Stimulated activated CD4-positive, alpha-beta T cell treated with anti-CD3 and anti-CD28 coated beads, TNF-alpha, amount 100 ng/mL, for 24 hours (primary cell): ENCODE measurements around the gene KLRF1.

ENCODE experiments used
- DNase-seq, 3 experiments: peaks; one replicate each; pipeline ENCODE4 v3.0.0-alpha.2; 2020; ENCODE audit warnings: low read depth in 3 of 3

KLRF1 gene

DNA sequence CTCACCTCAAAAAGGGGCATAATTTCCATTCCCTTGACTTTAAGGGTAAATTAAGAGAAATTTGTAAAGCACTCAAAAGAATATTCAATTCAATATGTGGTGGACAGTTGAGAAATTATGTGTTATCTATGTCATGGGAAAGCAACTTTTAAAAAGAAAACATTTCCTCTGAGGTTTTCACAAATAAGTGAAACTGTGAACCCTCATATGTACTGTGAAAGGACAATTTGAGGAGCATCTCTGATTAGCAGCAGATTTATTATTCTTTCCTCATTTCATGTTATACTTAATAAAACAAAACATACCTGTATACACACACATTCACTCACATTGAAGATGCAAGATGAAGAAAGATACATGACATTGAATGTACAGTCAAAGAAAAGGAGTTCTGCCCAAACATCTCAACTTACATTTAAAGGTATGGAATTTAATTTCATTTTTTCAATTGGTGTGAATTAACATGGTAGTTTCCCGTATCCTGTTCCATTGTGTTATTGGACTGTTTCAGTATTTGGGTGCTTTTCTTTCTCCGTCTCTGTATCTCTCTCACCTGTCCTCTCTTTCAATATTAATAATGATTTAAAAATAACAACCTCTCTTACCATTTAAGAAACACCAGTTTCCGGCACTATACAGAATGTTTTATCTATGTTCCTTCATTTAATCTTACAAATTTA, at the start of gene KLRF1:
Gene KLRF1, plus strand, starts transcription at position 273 of the 680 bp plus-strand sequence. Its CDS starts 64 bp downstream, at position 337.
- no peak for DNase-seq

- no peak for DNase-seq
Observed at GRCh38 chr12:9779209-9779608, 48.1 kb upstream of the KLRF1 start.

DNA sequence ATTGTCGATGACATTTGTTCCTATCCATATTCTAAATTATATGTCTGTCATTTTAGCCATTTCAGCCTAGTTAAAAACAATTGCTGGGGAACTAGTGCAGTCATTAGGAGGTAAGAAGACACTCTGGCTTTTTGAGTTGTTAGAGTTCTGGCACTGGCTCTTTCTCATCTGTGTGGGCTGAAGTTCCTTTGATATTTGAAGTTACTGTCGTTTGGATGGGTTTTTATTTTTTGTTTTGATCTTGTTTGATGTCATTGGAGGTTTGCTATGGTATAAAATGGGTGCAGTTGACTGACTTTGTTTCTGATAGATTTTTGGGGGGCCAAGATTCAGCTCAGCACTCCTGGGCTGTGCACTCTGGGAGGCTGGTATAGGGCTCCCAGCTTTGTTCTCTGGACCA, 45.9 kb upstream of the KLRF1 start:
- no peak for DNase-seq

GRCh38 chr12:9782547-9783382, 44.5 kb upstream of the KLRF1 start:
- no peak for DNase-seq

DNA sequence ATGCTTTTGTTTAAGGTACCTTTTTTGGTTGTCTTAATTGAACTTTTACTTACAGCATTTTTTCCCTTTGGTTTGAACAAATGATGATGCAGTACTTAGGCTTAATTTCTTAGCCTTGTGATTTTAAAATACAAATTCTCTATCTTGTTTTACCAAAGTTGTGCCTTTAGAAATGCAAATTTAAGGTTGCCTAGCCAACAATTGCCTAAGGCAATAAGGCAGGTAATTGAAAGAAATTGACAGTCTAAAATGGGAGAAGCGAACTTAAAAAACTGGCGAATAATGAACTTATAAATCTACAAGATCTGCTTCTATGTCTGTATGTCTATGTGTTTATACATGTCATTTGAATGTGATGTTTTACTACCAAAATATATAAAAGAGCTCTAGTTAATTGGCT, 43.0 kb upstream of the KLRF1 start:
- no peak for DNase-seq

DNA sequence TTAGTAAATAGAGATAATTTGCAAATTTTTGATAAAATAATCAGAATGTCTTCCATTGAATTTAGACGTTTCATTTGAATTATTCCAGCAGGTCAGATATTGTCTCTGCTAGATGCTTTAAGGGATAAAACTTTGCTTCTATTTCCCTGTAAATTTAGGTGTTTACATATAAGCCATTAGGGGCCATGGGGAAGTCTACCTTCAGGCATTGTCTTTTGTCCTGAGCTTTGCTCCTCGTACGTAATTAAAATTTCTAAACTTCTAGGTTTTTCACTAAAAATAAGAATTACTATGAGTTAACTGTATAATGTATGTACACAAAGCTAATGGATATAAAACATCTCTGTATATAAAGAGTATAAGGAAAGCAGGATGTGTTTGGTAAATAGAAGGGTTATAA, 42.5 kb upstream of the KLRF1 start:
- no peak for DNase-seq

GRCh38 chr12:9786726-9787717, 40.3 kb upstream of the KLRF1 start:
- no peak for DNase-seq

DNA sequence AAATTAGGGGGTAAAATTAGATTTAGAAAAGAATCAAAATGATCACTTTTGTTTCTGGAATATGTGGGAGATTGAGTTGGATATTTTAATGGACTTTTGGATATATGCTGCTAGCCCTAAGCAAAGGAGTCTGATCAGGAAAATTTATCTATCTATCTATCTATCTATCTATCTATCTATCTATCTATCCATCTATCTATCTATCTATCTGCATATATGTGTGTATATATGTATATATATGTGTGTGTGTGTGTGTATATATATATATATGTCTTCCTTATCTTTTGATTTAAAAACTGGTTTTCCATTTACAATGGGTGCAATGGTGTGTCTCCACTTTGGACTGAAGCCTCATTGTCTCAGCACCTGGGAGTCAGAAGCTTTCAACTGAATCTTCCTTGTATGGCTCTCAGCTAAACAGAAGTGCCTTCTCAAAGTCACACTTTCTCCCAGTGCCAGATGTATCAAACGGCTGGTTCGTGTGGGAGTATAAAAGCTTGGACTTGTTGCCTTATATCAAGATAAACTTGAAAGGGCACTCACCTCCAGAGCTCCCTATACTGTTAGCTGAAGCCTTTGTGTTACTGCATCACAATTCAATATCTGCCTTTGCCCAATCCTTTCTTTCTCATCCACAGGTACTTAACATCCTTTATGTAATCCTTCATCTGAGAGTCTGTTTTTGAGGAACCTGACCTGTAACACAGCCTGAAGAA, 34.9 kb upstream of the KLRF1 start:
- DNase-seq, result no peak

- no peak for DNase-seq
Observed at GRCh38 chr12:9792961-9793617, 34.2 kb upstream of the KLRF1 start.

GRCh38 chr12:9793779-9794395, 33.4 kb upstream of the KLRF1 start:
- no peak for DNase-seq

DNA sequence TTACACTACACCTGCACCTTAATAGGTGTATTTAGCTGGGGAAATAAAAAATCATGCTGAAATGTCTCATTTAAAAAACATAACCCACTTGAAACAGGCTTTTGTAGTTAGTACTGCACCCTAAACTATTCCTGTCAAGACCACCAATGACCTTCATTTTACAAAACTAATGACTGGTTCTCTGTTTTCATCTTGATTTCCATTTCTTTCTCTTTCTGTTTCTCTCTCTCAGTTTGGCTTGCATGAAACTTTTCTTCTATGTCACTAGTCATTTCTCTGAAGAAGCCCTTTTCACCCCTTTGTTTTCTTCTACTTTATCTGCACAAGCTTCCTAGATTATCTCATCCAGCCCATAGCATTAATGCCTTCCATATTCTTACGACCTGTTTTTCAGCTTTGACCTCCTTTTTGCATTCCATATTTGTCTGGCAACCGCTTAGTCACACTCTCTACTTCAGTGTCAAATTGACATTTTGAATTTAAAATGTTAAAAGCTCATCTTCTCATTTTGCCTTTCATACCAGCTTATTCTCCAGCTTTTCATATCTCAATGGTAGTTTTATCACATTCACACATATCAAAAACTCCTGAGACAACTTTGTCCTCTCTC, 32.7 kb upstream of the KLRF1 start:
- DNase-seq, result no peak

GRCh38 chr12:9795945-9796344, 31.3 kb upstream of the KLRF1 start:
- no peak for DNase-seq

GRCh38 chr12:9796346-9796745, 30.9 kb upstream of the KLRF1 start:
- DNase-seq, result no peak

DNA sequence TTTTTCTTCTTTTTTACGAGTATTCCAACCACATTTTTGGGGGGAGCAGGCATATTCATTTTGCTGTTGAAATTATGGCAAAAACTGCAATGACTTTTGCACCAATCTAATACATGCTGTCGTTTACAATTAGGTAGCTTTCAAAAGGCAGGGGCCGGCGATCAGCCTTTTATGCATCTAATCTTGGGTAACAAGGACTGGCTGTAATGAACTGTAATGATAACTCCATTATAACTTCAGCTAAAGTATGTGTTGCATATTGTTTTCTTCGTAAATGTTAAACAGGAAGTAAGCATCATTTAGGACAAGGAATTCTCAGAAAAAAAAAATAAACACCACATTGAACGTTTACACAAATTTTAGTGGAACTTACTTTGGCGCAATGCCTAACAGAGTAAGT, 30.3 kb upstream of the KLRF1 start:
- no peak for DNase-seq

DNA sequence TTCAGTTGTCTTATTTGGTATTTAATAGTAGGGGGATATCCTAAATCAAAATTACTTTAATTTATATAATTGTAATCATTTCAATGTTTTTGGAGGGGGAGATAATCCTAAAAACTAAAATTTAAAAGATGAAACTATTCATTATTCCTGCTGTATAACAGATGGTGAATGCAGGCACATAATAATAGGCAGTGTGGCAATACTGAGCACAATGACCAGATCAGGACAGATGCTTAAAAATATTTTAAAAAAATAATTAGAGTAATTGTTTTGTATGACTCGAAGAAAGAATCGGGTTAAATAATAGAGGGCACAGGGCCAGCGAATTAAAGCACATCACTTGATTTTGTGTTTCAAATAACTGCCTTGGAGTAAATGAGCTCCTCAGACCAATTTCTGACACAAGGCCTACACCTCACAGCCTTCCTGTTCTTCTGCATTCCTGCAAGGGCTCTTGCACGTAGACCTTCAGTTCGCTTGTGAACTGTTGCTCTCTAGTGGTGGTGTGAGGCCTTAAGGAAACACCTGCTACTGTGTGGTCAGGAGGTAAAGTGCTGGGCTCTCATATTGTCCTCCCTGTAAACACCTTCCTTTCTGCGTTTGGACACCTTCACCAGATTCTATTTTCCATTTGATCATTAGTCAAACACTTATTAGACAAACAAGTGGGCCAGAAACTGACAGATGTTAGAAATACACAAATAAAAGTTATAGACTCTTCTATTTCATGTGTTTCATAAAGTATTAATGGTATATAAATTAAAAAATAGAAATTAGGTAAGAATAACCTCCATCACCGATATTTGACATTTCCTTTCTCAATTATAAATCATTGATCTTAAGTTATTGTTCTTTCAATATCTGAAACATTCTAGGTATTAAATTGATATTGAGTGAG, 29.3 kb upstream of the KLRF1 start:
- DNase-seq, result peak; percentile 37 to 59 (median 50)

GRCh38 chr12:9799961-9800360, 27.3 kb upstream of the KLRF1 start:
- DNase-seq, result no peak

DNA sequence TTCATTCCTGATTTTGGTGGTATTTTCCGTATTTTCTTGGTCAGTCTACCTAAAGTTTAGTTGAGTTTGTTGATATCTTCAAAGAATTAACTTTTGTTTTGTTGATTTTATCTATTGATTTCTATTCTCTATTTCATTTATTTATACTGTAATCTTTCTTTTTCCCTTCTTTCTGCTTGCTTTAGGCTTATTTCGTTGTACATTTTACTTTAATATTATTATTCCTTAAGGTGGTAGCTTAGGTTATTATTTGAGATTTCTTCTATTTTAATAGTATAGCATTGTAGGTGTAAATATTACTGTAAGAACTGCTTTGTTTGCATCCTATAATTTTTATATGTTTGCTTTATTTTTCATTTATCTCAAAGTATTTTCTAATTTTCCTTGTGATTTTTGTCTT, 21.4 kb upstream of the KLRF1 start:
- DNase-seq, result no peak

- DNase-seq, result no peak
Observed at GRCh38 chr12:9806714-9807113, 20.6 kb upstream of the KLRF1 start.

DNA sequence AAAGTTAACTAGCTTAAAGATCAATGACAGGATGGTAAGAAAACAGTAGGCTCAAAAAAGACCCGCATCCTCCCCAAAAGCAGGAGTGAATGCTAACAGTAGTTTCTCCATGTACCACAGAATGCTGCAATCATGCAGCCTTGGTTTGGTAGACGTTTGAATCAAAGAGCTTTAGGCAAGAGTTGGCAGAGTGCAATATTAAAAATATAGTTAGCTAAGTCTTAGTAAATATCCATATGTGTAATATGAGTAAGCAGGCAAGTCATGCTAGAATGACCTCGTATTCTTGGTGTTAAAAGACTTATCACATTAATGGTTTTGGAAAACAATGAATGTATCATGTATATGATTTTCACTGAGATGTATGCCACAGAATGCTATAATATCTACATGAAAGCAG, 18.8 kb upstream of the KLRF1 start:
- DNase-seq, result no peak
